DOHH2 (cell line): ENCODE measurements around the gene RASGRP2.

ENCODE experiments used
- H3F3A ChIP-seq: fragments of 200-600 bp; sonication (generic), shearing (Covaris generic); 2 replicates; pipeline ENCODE4 v1.6.0; 2016; ENCODE audit warnings: antibody characterized with exemption, mild to moderate bottlenecking; ENCODE audit not compliant: control insufficient read depth, insufficient read depth
- H3K27ac ChIP-seq: fragments of 200-600 bp; sonication (generic); 2 replicates; pipeline ENCODE4 v1.5.1; 2014; ENCODE audit warnings: low read depth, mild to moderate bottlenecking, low read length, moderate library complexity
- H3K27me3 ChIP-seq: fragments of 200-600 bp; sonication (generic); 2 replicates; pipeline ENCODE4 v1.6.1; 2014; ENCODE audit warnings: mild to moderate bottlenecking, low read length, mixed read lengths; ENCODE audit not compliant: control insufficient read depth
- H3K36me3 ChIP-seq: fragments of 200-600 bp; sonication (generic); 2 replicates; pipeline ENCODE4 v1.6.1; 2014; ENCODE audit warnings: mild to moderate bottlenecking, low read length, moderate library complexity, mixed read lengths; ENCODE audit not compliant: control insufficient read depth
- H3K4me1 ChIP-seq: fragments of 200-600 bp; sonication (generic); 2 replicates; pipeline ENCODE4 v1.6.1; 2014; ENCODE audit warnings: mild to moderate bottlenecking, low read length, mixed read lengths; ENCODE audit not compliant: control insufficient read depth
- H3K4me2 ChIP-seq: fragments of 200-600 bp; sonication (generic); 2 replicates; pipeline ENCODE4 v1.6.0; 2014; ENCODE audit warnings: mild to moderate bottlenecking, low read length, moderate library complexity
- H3K4me3 ChIP-seq: fragments of 200-600 bp; sonication (generic); 2 replicates; pipeline ENCODE4 v1.5.1; 2014; ENCODE audit warnings: mild to moderate bottlenecking, low read length, mixed read lengths
- H3K79me2 ChIP-seq: fragments of 200-600 bp; sonication (generic); 2 replicates; pipeline ENCODE4 v1.6.1; 2014; ENCODE audit warnings: mild to moderate bottlenecking, low read length, mixed read lengths; ENCODE audit not compliant: control insufficient read depth
- H3K9me2 ChIP-seq: fragments of 200-600 bp; sonication (generic); replicated peaks from 2 replicates; pipeline ENCODE4 v1.6.1; 2014; ENCODE audit warnings: mild to moderate bottlenecking, low read length, mixed read lengths; ENCODE audit not compliant: control insufficient read depth
- H3K9me3 ChIP-seq: fragments of 200-600 bp; sonication (generic); 2 replicates; pipeline ENCODE4 v1.6.1; 2014; ENCODE audit warnings: antibody characterized with exemption, low read length, mixed read lengths; ENCODE audit not compliant: control insufficient read depth, insufficient read depth
- H4K20me1 ChIP-seq: fragments of 200-600 bp; sonication (generic); 2 replicates; pipeline ENCODE4 v1.6.0; 2014; ENCODE audit warnings: low read depth, mild to moderate bottlenecking, antibody characterized with exemption, low read length, moderate library complexity; ENCODE audit not compliant: control insufficient read depth, insufficient read depth
- EZH2phosphoT487 ChIP-seq: fragments of 200-600 bp; sonication (generic); IDR thresholded peaks from 2 replicates; pipeline ENCODE4 v1.6.1; 2017; ENCODE audit warnings: borderline replicate concordance, mild to moderate bottlenecking, antibody characterized with exemption, low read length, moderate library complexity, mixed read lengths
- TF ChIP-seq, protein P1 (sequence below): fragments of 200-600 bp; sonication (generic); IDR thresholded peaks from one replicate; pipeline ENCODE4 v1.5.1; 2014; ENCODE audit warnings: antibody characterized with exemption, mild to moderate bottlenecking, low read depth, low read length; ENCODE audit not compliant: poor library complexity, severe bottlenecking

The RASGRP2 gene

GRCh38 chr11:64743591-64744543 lies at the start of gene RASGRP2:
Gene RASGRP2 (minus strand): TSS chr11:64744142. CDS start chr11:64742866, 1,276 bp downstream.
- Histone ChIP-seq H3K27ac (peak within 1 kb of the TSS; percentile 93), H4K20me1 (peaks cover 6% of the 10 kb centered on the region; the same call in 1 of the 2 replicates), H3K27me3 (no peaks in the 10 kb centered on the region), H3K36me3 (peaks cover 30% of the 10 kb centered on the region), H3K4me1 (peaks cover 44% of the 10 kb centered on the region), H3K79me2 (peaks cover 15% of the 10 kb centered on the region), H3K4me3 (peak within 1 kb of the TSS; percentile 77), H3K9me2 (no peaks in the 10 kb centered on the region), H3F3A (peaks cover 9% of the 10 kb centered on the region), H3K9me3 (no peaks in the 10 kb centered on the region), H3K4me2 (peak within 1 kb of the TSS; percentile 93)
- TF ChIP-seq EZH2phosphoT487, result no peak
- TF ChIP-seq, protein P1, sequence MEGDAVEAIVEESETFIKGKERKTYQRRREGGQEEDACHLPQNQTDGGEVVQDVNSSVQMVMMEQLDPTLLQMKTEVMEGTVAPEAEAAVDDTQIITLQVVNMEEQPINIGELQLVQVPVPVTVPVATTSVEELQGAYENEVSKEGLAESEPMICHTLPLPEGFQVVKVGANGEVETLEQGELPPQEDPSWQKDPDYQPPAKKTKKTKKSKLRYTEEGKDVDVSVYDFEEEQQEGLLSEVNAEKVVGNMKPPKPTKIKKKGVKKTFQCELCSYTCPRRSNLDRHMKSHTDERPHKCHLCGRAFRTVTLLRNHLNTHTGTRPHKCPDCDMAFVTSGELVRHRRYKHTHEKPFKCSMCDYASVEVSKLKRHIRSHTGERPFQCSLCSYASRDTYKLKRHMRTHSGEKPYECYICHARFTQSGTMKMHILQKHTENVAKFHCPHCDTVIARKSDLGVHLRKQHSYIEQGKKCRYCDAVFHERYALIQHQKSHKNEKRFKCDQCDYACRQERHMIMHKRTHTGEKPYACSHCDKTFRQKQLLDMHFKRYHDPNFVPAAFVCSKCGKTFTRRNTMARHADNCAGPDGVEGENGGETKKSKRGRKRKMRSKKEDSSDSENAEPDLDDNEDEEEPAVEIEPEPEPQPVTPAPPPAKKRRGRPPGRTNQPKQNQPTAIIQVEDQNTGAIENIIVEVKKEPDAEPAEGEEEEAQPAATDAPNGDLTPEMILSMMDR, result peak; percentile 94

- no peak overlapping the region for H3K4me2 ChIP-seq
- H3K79me2 ChIP-seq, result no peaks in the 10 kb centered on the region
- H3K9me3 ChIP-seq, result no peaks in the 10 kb centered on the region
- no peaks in the 10 kb centered on the region for H3K27me3 ChIP-seq
- peaks cover 9% of the 10 kb centered on the region for H3K4me1 ChIP-seq
- H3K36me3 ChIP-seq, result peaks cover 48% of the 10 kb centered on the region
- H3K4me3 ChIP-seq, result no peak overlapping the region
- no peaks in the 10 kb centered on the region for H3F3A ChIP-seq
- H3K9me2 ChIP-seq, result no peaks in the 10 kb centered on the region
- H4K20me1 ChIP-seq, result no peaks in the 10 kb centered on the region
- H3K27ac ChIP-seq, result no peak overlapping the region
- TF ChIP-seq, protein P1, result no peak
- no peak for TF ChIP-seq EZH2phosphoT487
Measured at GRCh38 chr11:64792482-64792881, 48.5 kb upstream of the RASGRP2 start.

DNA sequence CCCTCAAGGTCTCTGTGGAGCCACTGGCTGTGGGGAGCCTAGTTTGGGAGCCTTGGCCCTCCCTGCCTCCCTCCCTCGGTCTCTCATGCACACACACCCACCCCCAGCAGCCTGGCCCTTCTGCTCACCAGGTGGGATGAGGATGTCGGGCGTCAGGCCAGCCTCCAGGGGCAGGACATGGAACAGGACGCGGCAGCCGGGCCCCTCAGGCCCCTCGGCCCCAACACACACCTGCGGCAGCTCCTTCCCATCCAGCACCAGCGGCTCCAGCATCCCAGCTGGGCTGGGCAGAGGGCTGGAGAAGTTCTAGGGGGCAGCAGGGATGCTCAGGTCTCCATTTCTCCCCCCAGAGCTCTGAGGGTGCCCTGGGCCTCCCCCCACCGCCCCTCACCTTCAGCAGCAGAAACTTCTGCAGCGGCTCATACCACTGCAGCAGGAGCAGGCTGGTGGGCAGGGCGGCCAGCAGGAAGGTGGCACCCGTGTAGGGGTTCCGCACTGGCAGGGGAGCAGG lies 47.9 kb upstream of the RASGRP2 start:
- Histone ChIP-seq H3F3A (0 out of 2 replicates have a peak, but pooled peaks cover 2% of the 10 kb centered on the region), H3K27ac (no peak overlapping the region), H3K36me3 (peaks cover 42% of the 10 kb centered on the region)

More for the DNA sequence above, 47.9 kb upstream of the RASGRP2 start:
- no peaks in the 10 kb centered on the region for H3K9me3 ChIP-seq
- no peaks in the 10 kb centered on the region for H4K20me1 ChIP-seq
- H3K9me2 ChIP-seq, result no peaks in the 10 kb centered on the region
- H3K27me3 ChIP-seq, result no peaks in the 10 kb centered on the region
- H3K4me2 ChIP-seq, result no peak overlapping the region
- H3K4me3 ChIP-seq, result no peak overlapping the region
- peaks cover 9% of the 10 kb centered on the region for H3K4me1 ChIP-seq
- no peaks in the 10 kb centered on the region for H3K79me2 ChIP-seq
- no peak for TF ChIP-seq EZH2phosphoT487
- TF ChIP-seq, protein P1, result no peak
